Activated CD8-positive, alpha-beta memory T cell treated with anti-CD3 and anti-CD28 coated beads for 48 hours (primary cell): ENCODE results near the gene TMEM126A.
"Not testable (repeated sequence)": the region's sequence is repeated elsewhere in the genome, so short reads cannot be mapped to it uniquely, and the experiment has no call there.

Experiments used
- DNase-seq, 3 experiments: peaks; one replicate each; pipeline ENCODE4 v3.0.0-alpha.2; 2020; ENCODE audit warnings: low read depth in 2 of 3, low spot score in 2 of 3

The TMEM126A gene

DNA sequence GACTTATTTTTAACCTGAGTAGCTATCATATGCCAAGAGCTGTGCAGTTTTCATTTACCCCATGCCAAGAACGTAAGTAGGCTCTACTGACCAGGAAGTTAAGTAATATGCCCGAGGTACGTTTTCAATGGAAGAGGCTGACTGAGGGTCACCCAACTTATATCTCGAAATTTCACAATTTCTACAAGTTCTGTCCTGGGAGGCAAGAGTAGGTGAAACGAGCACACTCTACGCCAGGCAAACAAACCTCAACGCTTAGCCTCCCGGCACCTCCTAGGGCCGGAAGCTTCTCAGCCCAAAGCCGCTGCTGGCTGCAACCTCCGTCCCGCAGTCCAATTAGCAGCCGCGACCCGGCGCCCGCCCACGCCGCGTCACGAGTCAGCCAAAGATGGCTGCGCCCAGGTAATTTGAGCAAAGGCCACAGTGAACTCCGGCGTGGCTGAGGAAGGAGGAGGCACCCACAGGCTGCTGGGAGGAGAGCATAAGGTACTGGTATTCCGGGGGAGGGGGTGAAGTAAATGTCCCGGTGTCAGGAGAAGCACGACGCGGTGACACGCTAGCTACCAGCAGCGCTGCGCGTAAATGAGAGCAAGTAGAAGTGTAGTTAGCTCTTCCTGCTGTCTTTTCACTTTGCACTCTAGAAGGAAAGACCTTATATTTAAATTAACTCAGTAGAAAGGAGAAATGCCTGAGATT, at the start of gene TMEM126A:
Gene TMEM126A (plus strand): TSS at position 364 of the 696 bp plus-strand sequence. CDS start 2,289 bp downstream, outside the sequence.
- DNase-seq, result peak; percentile 77 to 81 (median 79)

DNA sequence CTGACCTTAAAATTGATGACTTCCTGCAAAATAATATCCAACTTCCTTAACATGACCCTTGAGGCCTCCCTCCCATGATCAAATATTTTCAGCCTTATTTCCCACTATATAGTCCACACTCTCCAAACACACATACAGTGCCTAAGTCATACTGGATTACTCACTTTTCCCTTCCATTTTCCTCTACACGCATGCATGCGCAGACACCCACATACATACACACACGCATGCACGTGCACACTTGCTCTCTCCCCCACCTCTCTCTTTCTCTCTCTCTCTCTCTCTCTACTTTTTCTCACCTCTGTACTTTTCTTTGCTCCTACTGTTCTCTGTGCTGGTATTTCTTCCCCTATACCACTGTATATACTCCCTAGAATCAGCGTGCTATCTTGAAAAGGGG, 48.7 kb upstream of the TMEM126A start:
- no peak for DNase-seq

- DNase-seq, result no peak
Observed at GRCh38 chr11:85602526-85603213, 45.1 kb upstream of the TMEM126A start.

- DNase-seq, result no peak
Observed at GRCh38 chr11:85603220-85603619, 44.5 kb upstream of the TMEM126A start.

DNA sequence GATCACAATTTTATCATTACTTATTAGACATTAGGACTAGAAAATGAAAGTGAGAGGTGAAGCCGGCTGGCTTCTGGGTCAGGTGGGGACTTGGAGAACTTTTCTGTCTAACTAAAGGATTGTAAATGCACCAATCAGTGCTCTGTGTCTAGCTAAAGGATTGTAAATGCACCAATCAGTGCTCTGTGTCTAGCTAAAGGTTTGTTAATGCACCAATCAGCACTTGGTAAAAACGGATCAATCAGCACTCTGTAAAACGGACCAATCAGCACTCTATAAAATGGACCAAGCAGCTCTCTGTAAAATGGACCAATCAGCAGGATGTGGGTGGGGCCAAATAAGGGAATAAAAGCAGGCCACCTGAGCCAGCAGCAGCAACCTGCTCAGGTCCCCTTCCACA, 41.5 kb upstream of the TMEM126A start:
- not testable (repeated sequence) for DNase-seq

DNA sequence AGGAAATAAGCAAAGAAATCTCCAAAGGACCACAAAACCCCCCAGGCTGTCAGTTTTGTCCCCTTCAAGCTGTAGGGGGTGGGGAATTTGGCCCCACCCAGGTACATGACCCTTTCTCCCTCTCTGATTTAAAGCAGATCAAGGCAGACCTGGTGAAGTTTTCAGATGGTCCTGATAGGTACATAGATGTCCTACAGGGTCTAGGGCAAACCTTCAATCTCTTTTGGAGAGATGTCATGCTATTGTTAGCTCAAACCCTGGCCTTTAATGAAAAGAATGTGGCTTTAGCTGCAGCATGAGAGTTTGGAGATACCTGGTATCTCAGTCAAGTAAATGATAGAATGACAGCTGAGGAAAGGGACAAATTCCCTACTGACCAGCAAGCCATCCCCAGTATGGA, 39.1 kb upstream of the TMEM126A start:
- DNase-seq, result not testable (repeated sequence)

DNA sequence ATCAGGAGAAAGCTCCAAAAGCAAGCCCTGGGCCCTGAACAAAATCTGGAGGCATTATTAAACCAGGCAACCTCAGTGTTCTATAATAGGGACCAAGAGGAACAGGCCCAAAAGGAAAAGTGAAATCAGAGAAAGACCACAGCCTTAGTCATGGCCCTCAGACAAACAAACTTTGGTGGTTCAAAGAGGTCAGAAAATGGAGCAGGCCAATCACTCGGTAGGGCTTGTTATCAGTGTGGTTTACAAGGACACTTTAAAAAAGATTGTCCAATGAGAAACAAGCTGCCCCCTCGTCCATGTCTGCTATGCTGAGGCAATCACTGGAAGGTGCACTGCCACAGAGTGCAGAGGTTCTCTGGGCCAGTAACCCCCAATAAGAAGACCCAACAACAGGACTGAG, 38.5 kb upstream of the TMEM126A start:
- DNase-seq, result not testable (repeated sequence)

DNA sequence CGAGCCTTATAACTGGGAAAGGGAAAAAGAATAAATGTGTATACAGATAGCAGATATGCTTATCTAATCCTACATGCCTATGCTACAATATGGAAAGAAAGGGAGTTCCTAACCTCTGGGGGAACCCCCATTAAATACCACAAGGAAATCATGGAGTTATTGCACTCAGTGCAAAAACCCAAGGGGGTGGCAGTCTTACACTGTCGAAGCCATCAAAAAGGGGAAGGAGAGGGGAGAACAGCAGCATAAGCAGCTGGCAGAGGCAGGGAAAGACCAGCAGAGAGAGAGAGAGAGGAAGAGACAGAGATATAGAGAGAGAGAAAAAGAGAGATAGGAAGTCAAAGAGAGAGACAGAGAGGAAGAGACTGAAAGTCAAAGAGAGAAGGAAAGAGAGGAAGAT, 36.1 kb upstream of the TMEM126A start:
- DNase-seq, result not testable (repeated sequence)

GRCh38 chr11:85619499-85619898, 28.3 kb upstream of the TMEM126A start:
- DNase-seq, result no peak

DNA sequence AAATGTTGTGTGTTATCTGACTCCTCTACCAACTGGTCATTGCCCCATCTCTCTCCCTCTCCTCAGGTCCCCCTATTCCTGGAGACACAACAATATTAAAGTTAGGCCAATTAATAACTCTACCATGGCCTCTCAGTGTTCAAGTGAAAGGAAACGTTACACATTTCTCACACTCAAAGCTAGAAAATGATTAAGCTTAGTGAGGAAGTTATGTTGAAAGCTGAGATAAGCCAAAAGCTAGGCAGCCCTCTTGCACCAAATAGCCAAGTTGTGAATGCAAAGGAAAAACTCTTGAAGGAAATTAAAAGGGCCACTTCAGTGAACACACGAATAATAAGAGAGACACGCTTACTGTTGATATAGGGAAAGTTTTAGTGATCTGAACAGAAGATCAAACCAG, 27.5 kb upstream of the TMEM126A start:
- DNase-seq, result no peak

DNA sequence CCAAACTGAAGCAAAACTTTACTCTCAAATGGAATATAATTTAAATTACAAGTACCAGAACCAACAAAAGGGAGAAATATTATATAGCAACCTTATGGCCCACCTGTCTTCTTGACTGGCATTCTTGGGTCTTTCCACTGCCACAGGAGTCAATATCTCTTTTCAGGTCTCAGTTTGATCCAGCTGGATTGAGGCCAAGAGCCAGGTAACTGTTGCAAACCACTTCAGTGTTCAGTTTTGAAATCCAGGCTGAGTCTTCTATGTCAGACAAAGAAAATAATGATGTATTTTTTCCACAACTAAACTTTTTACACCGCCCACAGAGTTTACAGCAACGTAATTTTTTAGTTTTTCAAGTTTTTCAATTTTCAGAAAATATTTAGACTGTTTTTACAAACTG, 21.3 kb upstream of the TMEM126A start:
- no peak for DNase-seq

DNA sequence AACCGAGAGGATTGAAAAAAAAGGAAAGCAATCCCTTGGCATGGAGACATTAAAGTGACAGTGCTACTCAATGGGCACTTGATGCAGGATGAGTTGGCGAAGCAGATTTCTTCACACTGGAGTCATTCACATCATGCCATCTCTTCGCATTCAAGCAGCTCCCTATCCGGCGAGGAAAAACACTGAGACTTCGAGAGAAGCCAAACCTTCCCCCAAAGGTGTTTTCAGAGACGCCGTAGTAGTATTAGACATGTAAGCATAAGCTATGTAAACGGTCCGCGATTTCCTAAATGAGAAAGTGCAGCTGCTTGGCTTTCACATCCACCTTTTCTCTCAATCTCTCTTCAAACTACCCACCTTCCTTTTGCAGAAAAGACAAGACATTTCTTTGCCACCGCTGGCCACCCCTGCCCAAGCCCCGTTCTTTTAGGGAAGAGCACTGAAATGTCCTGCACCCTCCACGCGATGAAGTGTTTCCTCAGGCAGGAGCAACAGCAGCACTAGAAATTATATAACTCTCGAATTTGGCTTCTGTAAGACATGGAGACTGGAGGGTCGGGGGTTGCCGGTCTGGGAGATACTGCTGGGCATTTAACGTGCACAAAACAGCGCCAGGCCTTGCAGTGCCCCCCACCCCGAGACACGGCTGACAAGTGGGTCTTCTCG, 20.3 kb upstream of the TMEM126A start, which contains the start of gene DLG2:
Gene DLG2 (minus strand): TSS at position 13 of the 666 bp plus-strand sequence.
- DNase-seq, result no peak

DNA sequence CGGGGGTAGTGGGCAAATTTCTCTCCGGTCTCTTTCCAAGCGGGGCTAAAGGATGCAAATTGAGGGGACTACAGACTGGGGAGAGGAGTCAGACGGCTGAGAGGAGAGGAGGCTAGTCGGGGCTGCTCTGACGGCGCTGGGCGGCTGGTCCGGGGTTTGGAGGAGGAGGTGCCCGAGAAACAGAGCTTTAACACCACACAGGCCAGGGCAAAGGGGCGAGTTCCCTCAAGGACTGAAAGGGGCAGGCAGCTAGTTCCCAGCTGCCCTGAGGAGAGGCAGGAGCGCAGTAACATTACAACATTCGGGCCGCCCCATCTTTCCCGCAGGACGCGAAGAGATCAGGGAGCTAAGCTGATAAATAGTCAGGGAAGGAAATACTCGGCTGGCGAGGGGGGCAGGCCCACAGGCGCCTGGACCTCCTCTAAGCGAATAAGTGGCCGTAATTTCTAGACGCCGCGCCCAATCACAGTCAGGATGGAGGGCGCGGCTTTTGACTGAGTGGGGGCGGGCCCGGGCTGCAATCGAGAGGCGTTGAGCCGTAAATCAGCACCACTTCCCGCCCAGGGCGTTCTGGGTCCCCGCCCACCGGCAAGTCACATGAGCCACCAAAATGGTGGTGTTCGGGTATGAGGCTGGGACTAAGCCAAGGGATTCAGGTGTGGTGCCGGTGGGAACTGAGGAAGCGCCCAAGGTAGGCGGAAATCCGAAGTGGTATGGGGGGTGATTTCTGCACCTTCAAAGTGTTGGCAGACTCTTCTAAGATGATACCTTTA, 19.6 kb upstream of the TMEM126A start, which contains the start of gene TMEM126B:
Gene TMEM126B (plus strand): TSS at position 596 of the 773 bp plus-strand sequence. CDS start 15 bp downstream, at position 611.
- DNase-seq, result peak; percentile 79 to 91 (median 83)

DNA sequence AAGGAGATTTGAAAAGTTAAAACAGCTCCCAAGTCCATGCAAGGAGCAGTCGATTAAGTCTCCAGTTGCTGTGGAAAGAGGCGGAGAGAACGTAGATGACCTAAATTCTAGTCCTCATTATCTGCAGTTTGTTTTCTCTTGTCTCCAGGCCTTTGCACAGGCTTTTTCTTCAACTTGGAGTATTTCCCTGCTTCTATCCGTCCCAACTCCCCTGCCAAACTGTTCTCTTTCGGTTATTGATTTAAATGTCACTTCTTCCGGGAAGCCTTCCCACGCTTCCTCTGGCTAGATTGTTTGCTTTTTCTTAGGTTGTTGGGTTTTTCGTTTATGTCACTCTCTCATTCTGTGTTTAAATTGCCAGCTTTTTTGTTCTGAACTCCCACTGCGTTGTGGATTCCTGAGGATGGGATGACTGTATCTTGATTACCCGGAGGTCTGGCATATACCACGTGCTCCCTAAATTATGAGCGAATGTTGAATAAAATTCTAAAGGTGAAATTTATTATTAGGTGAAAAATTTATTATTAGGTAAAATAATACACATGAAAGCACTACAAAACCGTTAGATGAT, 18.9 kb upstream of the TMEM126A start:
- no peak for DNase-seq

DNA sequence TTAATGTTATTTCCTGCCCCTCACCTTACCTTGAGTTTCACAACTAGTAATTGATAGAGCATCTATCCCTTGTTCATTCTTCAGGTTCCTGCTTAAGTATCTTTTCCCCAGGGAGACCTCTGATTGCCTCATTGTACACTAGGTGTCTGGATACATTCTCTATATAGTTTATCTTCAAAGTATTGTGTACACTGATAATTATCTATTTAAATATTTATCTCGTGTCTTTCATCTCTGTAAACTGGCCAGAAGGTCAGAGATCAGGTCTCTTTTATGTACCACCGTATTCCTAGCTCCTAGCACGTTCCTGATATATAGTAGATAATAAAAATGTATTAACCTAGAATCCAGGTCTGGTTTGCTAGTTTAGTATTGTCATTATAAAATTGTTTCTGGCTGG, 13.0 kb upstream of the TMEM126A start:
- DNase-seq, result no peak

GRCh38 chr11:85643191-85643614, 4.6 kb upstream of the TMEM126A start:
- DNase-seq, result no peak

- no peak for DNase-seq
Observed at GRCh38 chr11:85647078-85647477, 689 bp upstream of the TMEM126A start.

GRCh38 chr11:85651118-85651517, 3.4 kb downstream of the TMEM126A start:
- DNase-seq, result no peak

DNA sequence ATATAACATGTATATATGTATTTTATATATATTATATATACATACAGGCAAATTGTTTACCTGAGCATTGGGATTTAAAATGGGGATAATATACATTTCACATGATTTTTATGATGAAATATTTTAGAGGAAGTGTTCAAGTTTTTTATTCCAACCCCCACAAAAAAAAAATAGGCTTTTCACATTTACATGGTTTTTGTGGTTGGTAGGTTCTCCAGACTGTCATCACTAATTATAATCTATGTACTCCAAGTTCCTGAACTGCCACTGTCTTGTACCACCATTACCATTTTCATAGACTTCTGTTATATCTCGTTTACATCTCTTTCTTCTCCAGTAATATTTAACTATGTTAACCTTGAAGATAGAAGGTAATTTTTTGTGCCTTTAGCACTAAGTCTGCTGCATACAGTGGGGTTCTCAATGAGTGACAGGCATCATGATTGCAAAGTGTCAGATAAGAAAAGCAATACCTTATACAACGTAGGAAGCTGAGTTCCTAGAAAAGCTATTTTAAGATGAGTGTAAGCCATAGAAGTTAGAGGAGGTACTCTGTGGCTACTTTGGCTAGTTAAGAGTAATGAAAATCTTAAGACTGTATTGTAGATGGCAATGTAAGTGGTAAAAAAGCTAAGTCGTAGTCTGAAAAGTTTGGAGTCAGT, 5.2 kb downstream of the TMEM126A start:
- no peak for DNase-seq

DNA sequence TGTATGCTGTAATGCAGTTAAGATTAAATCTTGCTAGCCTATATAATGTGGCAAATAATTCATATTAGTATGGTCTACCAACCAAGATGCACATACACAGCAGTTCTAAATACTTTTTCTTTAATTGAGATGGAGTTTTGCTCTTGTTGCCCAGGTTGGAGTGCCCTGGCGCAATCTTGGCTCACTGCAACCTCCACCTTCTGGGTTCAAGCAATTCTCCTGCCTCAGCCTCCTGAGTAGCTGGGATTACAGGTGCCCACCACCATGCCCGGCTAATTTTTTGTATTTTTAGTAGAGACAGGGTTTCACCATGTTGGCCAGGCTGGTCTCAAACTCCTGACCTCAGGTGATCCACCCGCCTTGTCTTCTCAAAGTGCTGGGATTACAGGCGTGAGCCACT, 6.6 kb downstream of the TMEM126A start:
- DNase-seq, result not testable (repeated sequence)
